Omental fat pad (tissue), 4 donors: Measurements from ENCODE around the gene CEP97. TPM values are rescaled to one million over a fixed set of nuclear protein-coding genes. Genes with fewer than 3 reads are reported as not detected.
"Not testable (repeated sequence)": the region's sequence is repeated elsewhere in the genome, so short reads cannot be mapped to it uniquely, and the experiment has no call there.

ENCODE experiments used
- ATAC-seq: fragments of 150-250 bp; one replicate; pipeline ENCODE4 v1.9.1; 2016; ENCODE audit warnings: mild to moderate bottlenecking, moderate library complexity; ENCODE audit not compliant: low FRiP score
- DNase-seq: peaks from one replicate; pipeline ENCODE4 v3.0.0-alpha.2; 2019; ENCODE audit warnings: low spot score
- CTCF ChIP-seq, 3 donors: fragments of 450-650 bp; IDR thresholded peaks; one replicate each; pipeline ENCODE4 v1.5.1; 2016 to 2017; ENCODE audit warnings: antibody characterized with exemption in 3 of 3, mild to moderate bottlenecking in 3 of 3, moderate library complexity in 2 of 3
- total RNA-seq, 4 donors: library from RNA; depleted of rRNA; stranded (reverse); fragments of >200 nt; gene quantifications; one replicate each; pipeline ENCODE4 v1.1.0, GENCODE V29; 2016

The CEP97 gene
- total RNA-seq, 4 donors from 2014 or later: 5.0 to 10.2 (median 5.3) TPM

- no peak for TF ChIP-seq CTCF (IDR thresholded peaks at IDR 0.05)
- DNase-seq (no peak), ATAC-seq (no peak)
These were observed 6.4 kb downstream of the CEP97 start for GRCh38 chr3:101730839-101731238.

- no peak for TF ChIP-seq CTCF (IDR thresholded peaks at IDR 0.05)
- DNase-seq (no peak), ATAC-seq (no peak)
These were observed 7.8 kb downstream of the CEP97 start for GRCh38 chr3:101732240-101732641.

- ATAC-seq (no peak), DNase-seq (no peak)
- no peak for TF ChIP-seq CTCF (IDR thresholded peaks at IDR 0.05)
These were observed 11.4 kb downstream of the CEP97 start for GRCh38 chr3:101735833-101736232.

GRCh38 chr3:101741914-101742313, 17.5 kb downstream of the CEP97 start:
- not testable (repeated sequence) for DNase-seq, ATAC-seq

GRCh38 chr3:101744811-101745210, 20.4 kb downstream of the CEP97 start:
- no peak for TF ChIP-seq CTCF (IDR thresholded peaks at IDR 0.05)
- no peak for DNase-seq
- ATAC-seq: no peak

- not testable (repeated sequence) for DNase-seq
These were observed 21.5 kb downstream of the CEP97 start for GRCh38 chr3:101745934-101746333.

GRCh38 chr3:101753386-101754113, 29.1 kb downstream of the CEP97 start:
- not testable (repeated sequence) for ATAC-seq, DNase-seq

More at GRCh38 chr3:101745934-101746333, 21.5 kb downstream of the CEP97 start:
- not testable (repeated sequence) for ATAC-seq

GRCh38 chr3:101758224-101758623, 33.8 kb downstream of the CEP97 start:
- DNase-seq (no peak), ATAC-seq (no peak)
- TF ChIP-seq CTCF (IDR thresholded peaks at IDR 0.05): no peak
